ENCODE data around the gene RNASE11. TPM values are rescaled to one million over a fixed set of nuclear protein-coding genes. Genes with fewer than 3 reads are reported as not detected.

RNASE11 gene
- polyA plus RNA-seq, 1 donor (not counting 4 experiments of a cell fraction or from before 2014, with no cell fraction given), result not detected

DNA sequence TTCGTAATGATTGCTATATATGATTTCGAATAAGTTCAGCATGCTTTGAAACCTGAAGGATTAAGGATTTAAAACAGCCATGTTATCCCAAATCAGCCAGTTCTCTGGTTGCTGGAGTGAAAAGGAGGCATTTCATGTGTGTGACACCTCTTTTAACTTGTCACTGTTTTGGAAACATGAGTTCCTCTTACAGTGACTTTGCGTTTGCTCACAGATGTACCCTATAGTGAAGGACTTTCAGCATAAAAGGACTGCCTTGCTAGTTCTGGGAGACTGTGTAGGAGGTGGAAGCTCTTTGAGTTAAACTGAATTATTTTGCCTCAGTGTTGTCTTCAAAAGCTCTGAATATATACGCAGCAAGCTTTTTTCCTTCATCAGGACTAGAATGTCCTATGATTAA is 7.6 kb downstream of the RNASE11 start:
- no peaks in the 10 kb centered on the region for H3K79me2 ChIP-seq (ENCODE audit: control insufficient read depth, insufficient read depth, low read length)
- no peaks in the 10 kb centered on the region for H3K9me3 ChIP-seq (ENCODE audit: control insufficient read depth, low read depth, low read length)
- H3K27me3 ChIP-seq (ENCODE audit: control insufficient read depth, extremely low read depth, insufficient read depth, low read length), result peaks cover 3% of the 10 kb centered on the region
- no peak overlapping the region for H3K9ac ChIP-seq (ENCODE audit: control insufficient read depth, extremely low read depth, insufficient read depth, low read length)
- H2AFZ ChIP-seq (ENCODE audit: control insufficient read depth, low read length), result no peak overlapping the region
- DNase-seq (ENCODE audit: low read depth, low spot score) (no peak), FAIRE-seq (no peak)
- TF ChIP-seq EZH2 (IDR thresholded peaks at IDR 0.05; ENCODE audit: low read length), result no peak
- TF ChIP-seq, protein P1, sequence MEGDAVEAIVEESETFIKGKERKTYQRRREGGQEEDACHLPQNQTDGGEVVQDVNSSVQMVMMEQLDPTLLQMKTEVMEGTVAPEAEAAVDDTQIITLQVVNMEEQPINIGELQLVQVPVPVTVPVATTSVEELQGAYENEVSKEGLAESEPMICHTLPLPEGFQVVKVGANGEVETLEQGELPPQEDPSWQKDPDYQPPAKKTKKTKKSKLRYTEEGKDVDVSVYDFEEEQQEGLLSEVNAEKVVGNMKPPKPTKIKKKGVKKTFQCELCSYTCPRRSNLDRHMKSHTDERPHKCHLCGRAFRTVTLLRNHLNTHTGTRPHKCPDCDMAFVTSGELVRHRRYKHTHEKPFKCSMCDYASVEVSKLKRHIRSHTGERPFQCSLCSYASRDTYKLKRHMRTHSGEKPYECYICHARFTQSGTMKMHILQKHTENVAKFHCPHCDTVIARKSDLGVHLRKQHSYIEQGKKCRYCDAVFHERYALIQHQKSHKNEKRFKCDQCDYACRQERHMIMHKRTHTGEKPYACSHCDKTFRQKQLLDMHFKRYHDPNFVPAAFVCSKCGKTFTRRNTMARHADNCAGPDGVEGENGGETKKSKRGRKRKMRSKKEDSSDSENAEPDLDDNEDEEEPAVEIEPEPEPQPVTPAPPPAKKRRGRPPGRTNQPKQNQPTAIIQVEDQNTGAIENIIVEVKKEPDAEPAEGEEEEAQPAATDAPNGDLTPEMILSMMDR (optimal IDR thresholded peaks at IDR 0.05 in 1 of 3, IDR thresholded peaks at IDR 0.05 in 1 of 3, conservative IDR thresholded peaks at IDR 0.05 in 1 of 3; ENCODE audit: extremely low read depth in 1 of 3, insufficient read depth in 2 of 3, low read length in 3 of 3), result no peak
- dilution Hi-C loops (cut with MboI; ENCODE audit: extremely low pct_ligation_motif_present, low sequenced_read_pairs), result no loop called here
- no peak overlapping the region for H3K4me2 ChIP-seq (ENCODE audit: control insufficient read depth, extremely low read depth, insufficient read depth, low read depth, low read length)
- no peaks in the 10 kb centered on the region for H3K36me3 ChIP-seq (ENCODE audit: control insufficient read depth in 2 of 2, extremely low read depth in 1 of 2, insufficient read depth in 2 of 2, low read length in 2 of 2)
- no peaks in the 10 kb centered on the region for H3K4me1 ChIP-seq (ENCODE audit: control insufficient read depth, extremely low read depth, insufficient read depth, low read length)
- H3K4me3 ChIP-seq (ENCODE audit: control insufficient read depth in 2 of 3, extremely low read depth in 1 of 3, insufficient read depth in 2 of 3, low read depth in 1 of 3, low read length in 3 of 3), result no peak overlapping the region
- H3K27ac ChIP-seq (ENCODE audit: control insufficient read depth, insufficient read depth, low read length), result no peak overlapping the region
- no peaks in the 10 kb centered on the region for H3K9me1 ChIP-seq (ENCODE audit: control insufficient read depth, extremely low read depth, insufficient read depth, low read length)
- no peaks in the 10 kb centered on the region for H4K20me1 ChIP-seq (ENCODE audit: control insufficient read depth, extremely low read depth, insufficient read depth, low read length)

DNA sequence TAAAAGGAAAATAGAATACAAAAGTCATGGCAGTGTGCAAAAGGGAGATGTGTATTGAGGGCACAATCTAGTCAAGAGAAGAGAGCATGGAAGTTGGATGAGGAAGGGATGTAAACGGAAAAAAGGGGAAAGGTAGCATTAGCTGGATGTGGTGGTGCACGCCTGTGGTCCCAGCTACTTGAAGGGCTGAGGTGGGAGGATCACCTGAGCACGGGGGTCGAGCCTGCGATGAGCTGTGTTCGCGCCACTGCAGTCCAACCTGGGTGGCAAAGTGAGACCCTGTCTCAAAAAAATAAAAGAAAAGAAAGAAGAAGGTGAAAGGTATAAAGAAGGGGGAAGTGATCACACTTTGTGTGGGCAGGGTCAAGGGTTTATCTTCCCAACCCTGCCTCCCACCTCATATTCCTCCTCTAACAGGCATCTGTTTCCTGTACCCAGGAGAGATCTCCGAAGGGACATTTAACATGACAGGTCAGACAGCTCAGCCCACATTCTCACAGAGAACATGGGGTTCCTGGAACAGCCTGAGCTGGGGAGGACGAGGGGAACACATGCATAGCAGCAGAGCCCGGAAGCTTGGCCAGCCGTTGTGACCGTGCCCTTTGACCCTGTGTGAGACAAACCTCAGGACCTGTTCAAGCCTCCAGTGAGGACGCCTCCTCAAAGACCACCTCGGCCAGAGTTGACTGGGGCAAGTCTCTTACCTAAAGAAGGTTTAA is 8.9 kb downstream of the RNASE11 start:
- FAIRE-seq, result no peak
- Histone ChIP-seq H3K36me3 (ENCODE audit: control insufficient read depth in 2 of 2, extremely low read depth in 1 of 2, insufficient read depth in 2 of 2, low read length in 2 of 2) (no peaks in the 10 kb centered on the region), H3K4me1 (ENCODE audit: control insufficient read depth, extremely low read depth, insufficient read depth, low read length) (no peaks in the 10 kb centered on the region), H3K79me2 (ENCODE audit: control insufficient read depth, insufficient read depth, low read length) (no peaks in the 10 kb centered on the region), H3K9ac (ENCODE audit: control insufficient read depth, extremely low read depth, insufficient read depth, low read length) (no peak overlapping the region), H3K9me3 (ENCODE audit: control insufficient read depth, low read depth, low read length) (no peaks in the 10 kb centered on the region), H3K4me3 (ENCODE audit: control insufficient read depth in 2 of 3, extremely low read depth in 1 of 3, insufficient read depth in 2 of 3, low read depth in 1 of 3, low read length in 3 of 3) (no peak overlapping the region), H4K20me1 (ENCODE audit: control insufficient read depth, extremely low read depth, insufficient read depth, low read length) (no peaks in the 10 kb centered on the region), H3K27me3 (ENCODE audit: control insufficient read depth, extremely low read depth, insufficient read depth, low read length) (peaks cover 2% of the 10 kb centered on the region), H3K4me2 (ENCODE audit: control insufficient read depth, extremely low read depth, insufficient read depth, low read depth, low read length) (no peak overlapping the region), H2AFZ (ENCODE audit: control insufficient read depth, low read length) (no peak overlapping the region), H3K27ac (ENCODE audit: control insufficient read depth, insufficient read depth, low read length) (no peak overlapping the region), H3K9me1 (ENCODE audit: control insufficient read depth, extremely low read depth, insufficient read depth, low read length) (no peaks in the 10 kb centered on the region)
- dilution Hi-C loops (cut with MboI; ENCODE audit: extremely low pct_ligation_motif_present, low sequenced_read_pairs), result no loop called here
- DNase-seq (ENCODE audit: low read depth, low spot score), result no peak
- no peak for TF ChIP-seq EZH2 (IDR thresholded peaks at IDR 0.05; ENCODE audit: low read length)
- TF ChIP-seq, protein P1 (optimal IDR thresholded peaks at IDR 0.05 in 1 of 3, IDR thresholded peaks at IDR 0.05 in 1 of 3, conservative IDR thresholded peaks at IDR 0.05 in 1 of 3; ENCODE audit: extremely low read depth in 1 of 3, insufficient read depth in 2 of 3, low read length in 3 of 3), result no peak
